AG04449 (cell line): ENCODE measurements around the gene FAM83B.
"Not testable (repeated sequence)": the region's sequence is repeated elsewhere in the genome, so short reads cannot be mapped to it uniquely, and the experiment has no call there.

Experiments
- CTCF ChIA-PET: fragments of 350-600 bp; formaldehyde crosslinking; extraction: SDS; loops from one replicate; lab custom pipeline; 2021; ENCODE audit warnings: antibody characterized with exemption; lab: Yijun Ruan, JAX
- POLR2A ChIA-PET: fragments of 400-600, 350-600 bp; formaldehyde crosslinking; extraction: SDS; loops from one replicate; lab custom pipeline; 2020; ENCODE audit warnings: antibody characterized with exemption, inconsistent platforms; lab: Yijun Ruan, JAX
- DNase-seq: peaks from one replicate; pipeline ENCODE4 v3.0.0-alpha.2; 2010; ENCODE audit warnings: low read depth, low spot score
- H3K4me3 ChIP-seq: 2 replicates; pipeline ENCODE4 v1.5.1; 2011; ENCODE audit warnings: low read depth, mild to moderate bottlenecking, control low read depth, low read length
- CTCF ChIP-seq: IDR thresholded peaks from one replicate; pipeline ENCODE4 v1.5.1; 2011; ENCODE audit warnings: mild to moderate bottlenecking, moderate library complexity, low read length, control low read depth, inconsistent platforms; ENCODE audit not compliant: insufficient read depth; ENCODE audit errors: missing control alignments

The FAM83B gene

DNA sequence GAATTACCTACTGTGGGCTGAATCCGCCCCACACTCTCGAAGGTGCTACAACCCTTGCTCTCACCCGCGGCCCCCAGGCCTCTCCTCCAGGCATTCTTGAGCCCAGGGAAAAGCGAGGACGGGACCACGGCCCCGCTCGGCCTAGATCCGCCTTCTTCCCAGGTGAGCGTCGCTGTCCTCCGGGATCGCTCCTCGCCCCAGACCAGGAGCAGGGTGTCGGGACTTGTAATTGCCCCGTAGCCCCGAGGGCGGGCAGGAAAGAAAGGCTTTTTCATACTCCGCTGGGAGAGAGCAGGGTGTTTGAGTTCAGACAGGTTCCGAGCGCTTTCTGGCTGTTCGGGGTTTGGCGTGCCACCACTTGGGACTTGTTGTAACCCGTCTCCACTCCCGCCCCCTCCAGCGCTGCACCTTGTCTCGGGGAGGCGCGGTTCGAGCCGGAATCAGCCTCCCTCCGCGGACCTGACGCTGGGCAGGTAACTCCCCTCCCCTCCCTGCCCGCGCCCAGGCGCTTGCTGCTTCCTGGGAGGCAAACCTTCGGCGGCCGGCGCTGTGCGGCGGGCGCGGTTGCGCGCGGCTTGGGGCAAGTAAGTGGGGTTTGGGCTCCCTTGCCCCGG is at the start of gene FAM83B:
FAM83B (plus strand) TSS at position 529 of the 614 bp plus-strand sequence. CDS start 23,476 bp downstream, outside the sequence.
- POLR2A ChIA-PET = no interaction called here
- no peak for DNase-seq
- CTCF ChIA-PET = no interaction called here
- TF ChIP-seq CTCF = no peak
- peak within 1 kb of the TSS; percentile 58 for H3K4me3 ChIP-seq

DNA sequence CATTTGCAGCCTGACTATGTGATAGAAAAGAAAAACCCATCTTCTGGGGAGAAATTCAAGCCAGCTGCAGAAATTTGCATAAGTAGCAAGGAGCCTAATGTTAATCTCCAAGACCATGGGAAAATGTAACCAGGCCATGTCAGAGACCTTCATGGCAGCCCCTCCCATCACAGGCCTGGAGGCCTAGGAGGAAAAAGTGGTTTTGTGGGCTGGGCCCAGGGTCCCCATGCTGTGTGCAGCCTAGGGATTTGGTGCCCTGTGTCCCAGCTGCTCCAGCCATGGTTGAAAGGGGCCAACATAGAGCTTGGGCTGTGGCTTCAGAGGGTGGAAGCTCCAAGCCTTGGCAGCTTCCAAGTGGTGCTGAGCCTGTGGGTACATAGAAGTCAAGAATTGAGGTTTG is 49.7 kb upstream of the FAM83B start:
- POLR2A ChIA-PET, CTCF ChIA-PET, H3K4me3 ChIP-seq, DNase-seq: not testable (repeated sequence)

GRCh38 chr6:54800050-54800600 is 46.4 kb upstream of the FAM83B start:
- no peak for DNase-seq
- no peak overlapping the region for H3K4me3 ChIP-seq
- TF ChIP-seq CTCF = no peak
- ChIA-PET POLR2A (no interaction called here), CTCF (no interaction called here)

DNA sequence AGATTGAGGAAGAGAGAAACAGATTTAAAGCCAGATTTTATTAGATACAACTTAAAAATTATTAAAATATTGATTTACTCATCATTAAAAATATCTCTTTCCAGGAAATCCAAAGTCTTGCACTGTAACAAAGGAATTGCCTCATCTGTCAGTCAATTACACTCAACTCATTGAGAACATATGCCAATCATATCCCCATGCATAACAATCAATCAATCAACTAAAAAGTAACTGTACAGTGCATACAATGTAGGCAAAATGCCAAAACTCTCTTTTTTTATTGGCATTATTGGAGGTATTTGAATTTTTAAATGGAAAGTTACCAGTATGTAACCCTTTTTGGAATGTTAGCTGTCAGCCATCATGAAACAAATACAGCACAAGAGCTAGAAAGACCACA is 45.3 kb upstream of the FAM83B start:
- ChIA-PET CTCF (interaction anchor here (1.1 kb wide), 1 partner anchor 84 kb away, joined by 4 read pairs; no protein-coding TSS in a partner anchor), POLR2A (interaction anchor here (0.6 kb wide), 1 partner anchor 663 kb away, joined by 3 read pairs; no protein-coding TSS in a partner anchor)
- TF ChIP-seq CTCF = no peak
- no peak overlapping the region for H3K4me3 ChIP-seq
- no peak for DNase-seq

DNA sequence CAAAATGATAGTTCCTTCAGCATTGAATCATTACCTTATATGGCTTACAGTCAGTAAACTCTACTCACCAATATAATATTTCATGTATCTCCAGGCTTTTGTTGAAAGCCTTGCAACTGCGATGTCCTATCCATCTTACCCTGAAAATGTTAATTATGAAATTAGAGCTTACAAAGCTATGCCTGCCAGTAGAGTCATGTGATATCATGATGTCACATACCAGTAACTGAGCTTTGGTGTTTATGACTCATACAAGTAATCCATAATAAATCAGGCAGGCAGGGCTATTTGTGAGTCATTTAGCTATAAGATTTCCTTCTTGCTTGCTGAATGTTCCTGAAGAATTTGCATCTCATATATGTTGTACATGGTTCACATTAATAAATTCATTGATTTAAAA is 44.9 kb upstream of the FAM83B start:
- ChIA-PET POLR2A (interaction anchor here (0.6 kb wide), 1 partner anchor 663 kb away, joined by 3 read pairs; no protein-coding TSS in a partner anchor), CTCF (interaction anchor here (1.1 kb wide), 1 partner anchor 84 kb away, joined by 4 read pairs; no protein-coding TSS in a partner anchor)
- H3K4me3 ChIP-seq = no peak overlapping the region
- no peak for TF ChIP-seq CTCF
- DNase-seq = peak; percentile 58

GRCh38 chr6:54802775-54803634 is 43.6 kb upstream of the FAM83B start:
- POLR2A ChIA-PET = no interaction called here

More at GRCh38 chr6:54802775-54803634, 43.6 kb upstream of the FAM83B start:
- CTCF ChIA-PET = no interaction called here
- TF ChIP-seq CTCF = no peak
- peak; percentile 23 for DNase-seq
- H3K4me3 ChIP-seq = no peak overlapping the region
